PFSK-1 (cell line): Measurements from ENCODE around the gene SYF2.

Experiments
- FOXP2 ChIP-seq: optimal IDR thresholded peaks from 2 replicates; pipeline ENCODE3; 2011; ENCODE audit warnings: borderline replicate concordance, control low read depth, inconsistent platforms; ENCODE audit not compliant: insufficient read depth; ENCODE audit errors: extremely low read length, extremely low read depth
- POLR2AphosphoS5 ChIP-seq: IDR thresholded peaks from 2 replicates; pipeline ENCODE4 v1.6.1; 2012; ENCODE audit warnings: low read depth, mild to moderate bottlenecking, control low read depth, low read length, moderate library complexity
- SIN3A ChIP-seq: IDR thresholded peaks from 2 replicates; pipeline ENCODE4 v1.6.1; 2012; ENCODE audit warnings: mild to moderate bottlenecking, low read length, moderate library complexity, borderline replicate concordance; ENCODE audit not compliant: insufficient read depth
- TAF1 ChIP-seq: IDR thresholded peaks from 2 replicates; pipeline ENCODE4 v1.6.1; 2012; ENCODE audit warnings: low read length, control low read depth, borderline replicate concordance; ENCODE audit not compliant: insufficient read depth
- TF ChIP-seq, protein P1 (sequence below), 2 experiments: IDR thresholded peaks; 2 replicates each; pipeline versions ENCODE4 v1.6.1 to v1.8.0; 2011 to 2012; ENCODE audit warnings: low read depth in 2 of 2, low read length in 2 of 2, control low read depth in 1 of 2, inconsistent platforms in 1 of 2, mild to moderate bottlenecking in 1 of 2, moderate library complexity in 1 of 2; ENCODE audit not compliant: insufficient read depth in 1 of 2

SYF2 gene

DNA sequence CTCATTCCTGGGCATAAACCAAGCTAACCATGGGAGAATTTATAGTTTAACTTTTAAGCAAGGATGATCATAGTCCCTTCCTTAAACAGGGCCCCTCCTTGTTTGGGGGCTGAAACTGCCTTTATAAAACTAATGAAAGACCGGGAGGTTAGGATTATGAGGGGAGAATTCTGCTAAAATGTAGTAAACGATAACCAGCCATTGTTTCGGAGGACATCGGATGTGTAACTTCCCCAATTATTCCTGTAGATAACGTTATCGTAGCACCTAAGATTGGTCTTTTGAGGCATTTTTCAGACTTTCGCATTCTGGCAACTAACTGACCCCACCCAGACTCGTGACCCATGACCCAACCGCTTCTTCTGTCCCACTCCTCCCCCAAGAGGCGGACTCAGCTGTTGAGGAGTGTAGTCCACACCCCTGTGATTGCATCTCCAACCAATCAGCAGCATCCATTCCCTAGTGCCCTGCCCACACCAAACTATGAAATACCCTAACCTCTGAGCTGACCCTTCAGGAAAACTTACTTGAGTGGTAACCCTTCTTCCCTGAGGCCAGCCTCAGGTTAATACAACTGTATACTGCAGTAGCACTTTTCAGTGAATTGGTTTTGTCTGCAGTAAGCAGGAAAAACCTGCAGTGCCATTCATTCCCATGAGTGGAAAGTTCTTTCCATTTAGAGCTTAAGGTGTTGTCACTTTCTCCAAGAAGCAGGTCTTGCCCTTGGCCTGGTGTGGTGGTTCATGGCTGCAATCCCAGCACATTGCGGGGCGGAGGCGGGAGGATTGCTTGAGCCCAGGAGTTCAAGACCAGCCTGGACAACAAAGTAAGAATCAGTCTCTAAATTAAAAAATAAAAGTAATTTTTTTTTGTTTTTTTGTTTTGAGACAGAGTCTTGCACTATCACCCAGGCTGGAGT is 823 bp upstream of the SYF2 start:
- no peak for TF ChIP-seq TAF1
- no peak; the same call in 1 of the 2 replicates for TF ChIP-seq POLR2AphosphoS5
- no peak for TF ChIP-seq SIN3A
- TF ChIP-seq, protein P1, sequence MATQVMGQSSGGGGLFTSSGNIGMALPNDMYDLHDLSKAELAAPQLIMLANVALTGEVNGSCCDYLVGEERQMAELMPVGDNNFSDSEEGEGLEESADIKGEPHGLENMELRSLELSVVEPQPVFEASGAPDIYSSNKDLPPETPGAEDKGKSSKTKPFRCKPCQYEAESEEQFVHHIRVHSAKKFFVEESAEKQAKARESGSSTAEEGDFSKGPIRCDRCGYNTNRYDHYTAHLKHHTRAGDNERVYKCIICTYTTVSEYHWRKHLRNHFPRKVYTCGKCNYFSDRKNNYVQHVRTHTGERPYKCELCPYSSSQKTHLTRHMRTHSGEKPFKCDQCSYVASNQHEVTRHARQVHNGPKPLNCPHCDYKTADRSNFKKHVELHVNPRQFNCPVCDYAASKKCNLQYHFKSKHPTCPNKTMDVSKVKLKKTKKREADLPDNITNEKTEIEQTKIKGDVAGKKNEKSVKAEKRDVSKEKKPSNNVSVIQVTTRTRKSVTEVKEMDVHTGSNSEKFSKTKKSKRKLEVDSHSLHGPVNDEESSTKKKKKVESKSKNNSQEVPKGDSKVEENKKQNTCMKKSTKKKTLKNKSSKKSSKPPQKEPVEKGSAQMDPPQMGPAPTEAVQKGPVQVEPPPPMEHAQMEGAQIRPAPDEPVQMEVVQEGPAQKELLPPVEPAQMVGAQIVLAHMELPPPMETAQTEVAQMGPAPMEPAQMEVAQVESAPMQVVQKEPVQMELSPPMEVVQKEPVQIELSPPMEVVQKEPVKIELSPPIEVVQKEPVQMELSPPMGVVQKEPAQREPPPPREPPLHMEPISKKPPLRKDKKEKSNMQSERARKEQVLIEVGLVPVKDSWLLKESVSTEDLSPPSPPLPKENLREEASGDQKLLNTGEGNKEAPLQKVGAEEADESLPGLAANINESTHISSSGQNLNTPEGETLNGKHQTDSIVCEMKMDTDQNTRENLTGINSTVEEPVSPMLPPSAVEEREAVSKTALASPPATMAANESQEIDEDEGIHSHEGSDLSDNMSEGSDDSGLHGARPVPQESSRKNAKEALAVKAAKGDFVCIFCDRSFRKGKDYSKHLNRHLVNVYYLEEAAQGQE (IDR thresholded peaks at IDR 0.05; ENCODE audit: insufficient read depth in 1 of 2, low read depth in 2 of 2, low read length in 2 of 2) = no peak
- TF ChIP-seq FOXP2 = no peak

DNA sequence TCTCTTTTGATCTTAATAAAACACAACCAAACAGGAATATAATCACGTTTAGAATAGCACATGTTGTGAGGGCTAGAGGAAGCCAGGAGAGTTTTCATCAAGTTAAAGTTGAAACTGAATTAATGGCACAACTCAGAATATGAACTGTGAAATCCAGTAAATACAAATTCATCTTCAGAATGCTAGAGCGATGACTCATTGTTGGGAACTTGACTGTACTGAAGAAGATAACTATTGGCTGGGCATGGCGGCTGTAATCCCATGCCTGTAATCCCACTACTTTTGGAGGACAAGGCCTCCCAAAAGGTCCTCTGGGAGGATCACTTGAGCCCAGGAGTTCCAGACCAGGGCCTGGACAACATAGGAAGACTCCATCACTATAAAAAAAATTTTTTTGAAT is 8.8 kb downstream of the SYF2 start:
- TF ChIP-seq TAF1 (no peak), SIN3A (no peak), FOXP2 (no peak), POLR2AphosphoS5 (no peak)
- TF ChIP-seq, protein P1 (IDR thresholded peaks at IDR 0.05; ENCODE audit: insufficient read depth in 1 of 2, low read depth in 2 of 2, low read length in 2 of 2) = no peak

DNA sequence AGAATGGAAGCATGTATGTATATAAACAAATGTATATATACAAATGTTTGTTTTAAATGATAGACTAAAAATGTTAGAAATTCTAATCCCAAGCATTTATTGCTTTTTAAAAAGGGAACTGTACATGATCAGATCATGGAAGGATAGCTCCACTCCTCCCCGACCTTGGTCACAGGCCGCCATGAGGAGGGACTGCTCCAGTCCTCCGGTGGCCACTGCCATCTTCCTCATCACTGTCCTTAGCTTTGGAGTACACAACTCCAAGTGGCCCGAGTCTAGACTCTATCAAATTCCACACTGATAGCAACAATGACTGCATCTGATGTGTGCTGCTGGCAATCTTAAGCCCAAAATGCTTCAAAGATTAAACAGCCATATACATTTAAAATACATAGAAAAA is 9.7 kb downstream of the SYF2 start:
- TF ChIP-seq FOXP2 = no peak
- TF ChIP-seq, protein P1 (IDR thresholded peaks at IDR 0.05; ENCODE audit: insufficient read depth in 1 of 2, low read depth in 2 of 2, low read length in 2 of 2) = no peak
- no peak for TF ChIP-seq SIN3A
- TF ChIP-seq POLR2AphosphoS5 = no peak
- TF ChIP-seq TAF1 = no peak

DNA sequence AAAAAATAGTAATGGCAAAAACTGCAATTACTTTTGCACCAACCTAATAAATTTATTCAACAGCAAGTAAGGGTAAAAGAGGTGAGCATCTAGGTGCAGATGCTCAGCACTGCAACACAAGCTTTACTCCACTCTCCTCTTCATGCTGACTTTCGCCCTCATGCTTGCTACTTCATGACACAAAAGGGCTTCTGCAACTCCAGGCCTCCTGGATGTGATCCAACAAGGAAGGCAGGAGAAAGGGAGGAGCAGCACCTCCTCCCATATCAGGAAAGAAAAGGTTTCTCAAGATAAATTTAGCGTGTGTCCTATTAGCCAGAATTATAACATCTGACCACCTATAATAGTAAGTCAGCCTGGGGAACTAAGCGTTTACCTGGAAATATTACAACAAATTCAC is 11.6 kb downstream of the SYF2 start:
- TF ChIP-seq, protein P1 (IDR thresholded peaks at IDR 0.05; ENCODE audit: insufficient read depth in 1 of 2, low read depth in 2 of 2, low read length in 2 of 2) = no peak
- TF ChIP-seq SIN3A (no peak), POLR2AphosphoS5 (no peak), FOXP2 (no peak), TAF1 (no peak)
